D721Med (cell line): ENCODE results near the gene F11R.
"Not testable (repeated sequence)": the region's sequence is repeated elsewhere in the genome, so short reads cannot be mapped to it uniquely, and the experiment has no call there.

ENCODE experiments used
- DNase-seq: peaks from one replicate; pipeline ENCODE4 v3.0.0; 2011; ENCODE audit warnings: low spot score; ENCODE audit not compliant: insufficient read length
- FAIRE-seq: peaks from 2 replicates; lab custom pipeline; 2011; peaks lifted over from hg19 to GRCh38; lab: Jason Lieb, UNC
- TF ChIP-seq, protein P1 (sequence below): IDR thresholded peaks from 2 replicates; pipeline ENCODE4 v1.5.1; 2012; ENCODE audit warnings: mild to moderate bottlenecking, control low read depth; ENCODE audit not compliant: insufficient read depth; ENCODE audit errors: missing control alignments

The F11R gene

GRCh38 chr1:160993544-160994193 lies 27.3 kb downstream of the F11R start:
- TF ChIP-seq, protein P1, sequence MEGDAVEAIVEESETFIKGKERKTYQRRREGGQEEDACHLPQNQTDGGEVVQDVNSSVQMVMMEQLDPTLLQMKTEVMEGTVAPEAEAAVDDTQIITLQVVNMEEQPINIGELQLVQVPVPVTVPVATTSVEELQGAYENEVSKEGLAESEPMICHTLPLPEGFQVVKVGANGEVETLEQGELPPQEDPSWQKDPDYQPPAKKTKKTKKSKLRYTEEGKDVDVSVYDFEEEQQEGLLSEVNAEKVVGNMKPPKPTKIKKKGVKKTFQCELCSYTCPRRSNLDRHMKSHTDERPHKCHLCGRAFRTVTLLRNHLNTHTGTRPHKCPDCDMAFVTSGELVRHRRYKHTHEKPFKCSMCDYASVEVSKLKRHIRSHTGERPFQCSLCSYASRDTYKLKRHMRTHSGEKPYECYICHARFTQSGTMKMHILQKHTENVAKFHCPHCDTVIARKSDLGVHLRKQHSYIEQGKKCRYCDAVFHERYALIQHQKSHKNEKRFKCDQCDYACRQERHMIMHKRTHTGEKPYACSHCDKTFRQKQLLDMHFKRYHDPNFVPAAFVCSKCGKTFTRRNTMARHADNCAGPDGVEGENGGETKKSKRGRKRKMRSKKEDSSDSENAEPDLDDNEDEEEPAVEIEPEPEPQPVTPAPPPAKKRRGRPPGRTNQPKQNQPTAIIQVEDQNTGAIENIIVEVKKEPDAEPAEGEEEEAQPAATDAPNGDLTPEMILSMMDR = peak; percentile 40
- FAIRE-seq = no peak
- DNase-seq = no peak

- FAIRE-seq, DNase-seq: not testable (repeated sequence)
These were observed 28.9 kb downstream of the F11R start for GRCh38 chr1:160992036-160992435.

DNA sequence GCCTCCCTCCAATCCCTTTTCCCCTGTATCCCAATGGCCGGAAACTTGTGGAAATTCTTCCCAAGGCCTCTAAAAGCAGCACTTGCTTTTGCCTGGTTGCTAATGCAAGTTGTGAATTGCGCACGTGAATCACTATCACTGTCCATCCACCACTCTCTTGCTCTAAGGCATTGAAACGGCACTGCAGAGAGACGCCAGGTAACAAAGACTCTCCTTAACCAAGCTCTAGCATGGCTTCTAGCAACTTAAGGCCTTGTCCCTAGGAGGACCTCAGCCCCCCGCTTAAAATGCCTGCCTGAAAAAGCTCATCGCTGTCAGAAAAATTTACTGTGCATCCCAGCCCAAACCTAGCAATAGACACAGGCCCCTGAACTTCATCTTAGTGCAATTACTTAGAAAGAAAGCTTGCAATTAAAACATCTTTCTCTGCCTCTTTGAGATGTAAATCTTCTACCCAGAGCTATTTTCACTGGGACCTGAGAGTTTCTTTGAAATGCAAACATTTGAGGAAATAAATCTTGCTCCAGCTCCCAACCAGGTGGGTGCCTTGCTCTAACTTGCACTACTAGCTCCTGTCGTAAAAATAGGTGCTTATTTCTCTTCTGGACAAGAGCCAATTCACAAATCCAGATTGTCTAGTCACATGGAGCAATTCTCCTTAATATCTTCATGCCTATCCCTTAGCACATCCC lies 33.4 kb downstream of the F11R start:
- DNase-seq (no peak), FAIRE-seq (no peak)

DNA sequence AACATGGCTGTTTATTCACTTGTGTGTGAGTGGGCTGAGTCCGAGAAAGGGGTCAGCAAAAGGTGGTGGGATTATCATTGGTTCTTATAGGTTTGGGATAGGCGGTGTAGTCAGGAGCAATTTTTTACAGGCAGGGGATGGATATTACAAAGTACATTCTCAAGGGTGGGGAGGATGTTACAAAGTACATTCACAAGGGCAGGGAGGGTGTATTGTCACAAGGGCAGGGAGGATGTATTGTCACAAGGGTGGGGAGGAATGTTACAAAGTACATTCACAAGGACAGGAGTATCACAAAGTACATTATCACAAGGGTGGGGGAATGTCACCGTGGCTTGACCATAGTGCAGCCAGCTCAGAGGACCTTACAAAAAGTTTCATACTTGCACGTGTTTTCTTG lies 35.2 kb downstream of the F11R start:
- TF ChIP-seq, protein P1 = no peak
- FAIRE-seq (no peak), DNase-seq (no peak)

More for the DNA sequence above, 33.4 kb downstream of the F11R start:
- TF ChIP-seq, protein P1 = no peak

DNA sequence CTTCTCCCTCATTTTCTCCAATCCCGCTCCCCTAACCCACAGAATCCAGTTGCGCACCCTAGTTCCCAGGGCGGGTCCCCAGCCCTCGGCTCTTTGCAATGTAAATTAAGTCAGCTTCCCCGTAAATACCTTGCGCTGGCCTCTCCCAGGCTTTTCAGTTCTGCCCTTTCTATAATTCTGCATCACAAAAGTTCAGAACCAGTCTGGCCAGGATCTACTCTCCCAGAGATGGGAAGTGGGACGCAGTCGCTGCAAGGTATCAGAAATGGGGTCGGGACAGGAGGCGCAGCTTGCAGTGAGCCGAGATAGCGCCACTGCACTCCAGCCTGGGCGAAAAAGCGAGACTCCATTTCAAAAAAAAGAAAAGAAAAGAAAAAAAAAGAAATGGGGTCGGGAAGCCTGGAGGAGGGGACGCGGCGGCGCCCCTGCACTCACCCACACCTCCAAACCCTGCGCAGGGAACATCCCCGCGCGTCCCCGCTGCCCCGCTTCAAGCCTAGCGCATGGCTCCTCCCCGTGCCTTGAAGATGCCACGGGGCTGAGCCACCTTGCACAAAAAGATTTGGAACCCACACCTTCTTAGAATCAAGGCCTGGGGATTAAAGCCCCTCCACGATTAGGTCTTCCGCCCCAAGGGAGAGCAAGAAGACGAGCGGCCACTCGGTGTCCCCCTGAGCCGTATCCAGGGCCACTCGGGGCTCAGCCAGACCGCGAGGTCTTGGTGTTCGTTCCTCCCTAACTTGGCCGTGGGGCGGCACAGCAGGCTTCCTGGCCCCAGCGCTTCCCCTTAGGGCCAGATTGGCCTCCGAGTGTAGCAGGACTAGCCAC lies 39.2 kb downstream of the F11R start:
- FAIRE-seq (no peak), DNase-seq (no peak)
- TF ChIP-seq, protein P1 = no peak

GRCh38 chr1:160979286-160979685 lies 41.7 kb downstream of the F11R start:
- DNase-seq (no peak), FAIRE-seq (no peak)
- TF ChIP-seq, protein P1 = no peak

DNA sequence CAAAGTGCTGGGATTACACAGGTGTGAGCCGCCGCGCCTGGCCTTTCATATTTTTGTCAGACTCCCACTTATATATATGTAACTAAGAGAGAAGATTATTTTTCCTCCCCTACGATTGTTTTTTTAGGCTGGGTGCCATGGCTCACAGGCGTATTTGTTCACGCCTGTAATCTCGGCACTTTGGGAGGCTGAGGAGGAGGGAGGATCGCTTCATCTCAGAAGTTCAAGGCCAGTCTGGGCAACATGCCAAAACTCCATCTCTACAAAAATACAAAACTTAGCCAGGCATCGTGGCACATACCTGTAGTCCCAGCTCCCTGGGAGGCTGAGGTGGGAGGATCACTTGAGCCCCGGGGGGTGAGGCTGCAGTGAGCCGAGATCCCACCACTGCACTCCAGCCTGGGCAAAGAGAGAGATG lies 42.4 kb downstream of the F11R start:
- FAIRE-seq (no peak), DNase-seq (no peak)
- TF ChIP-seq, protein P1 = no peak
